HS-5 (cell line): ENCODE data around the gene CPNE6.
A peak's percentile ranks its signal among the peaks of the same experiment; 100 is the strongest.
"Not testable (repeated sequence)": the region's sequence is repeated elsewhere in the genome, so short reads cannot be mapped to it uniquely, and the experiment has no call there.

ENCODE experiments used
- DNase-seq: peaks from one replicate; pipeline ENCODE4 v3.0.0-alpha.2; 2012; ENCODE audit warnings: low read depth

Gene CPNE6

DNA sequence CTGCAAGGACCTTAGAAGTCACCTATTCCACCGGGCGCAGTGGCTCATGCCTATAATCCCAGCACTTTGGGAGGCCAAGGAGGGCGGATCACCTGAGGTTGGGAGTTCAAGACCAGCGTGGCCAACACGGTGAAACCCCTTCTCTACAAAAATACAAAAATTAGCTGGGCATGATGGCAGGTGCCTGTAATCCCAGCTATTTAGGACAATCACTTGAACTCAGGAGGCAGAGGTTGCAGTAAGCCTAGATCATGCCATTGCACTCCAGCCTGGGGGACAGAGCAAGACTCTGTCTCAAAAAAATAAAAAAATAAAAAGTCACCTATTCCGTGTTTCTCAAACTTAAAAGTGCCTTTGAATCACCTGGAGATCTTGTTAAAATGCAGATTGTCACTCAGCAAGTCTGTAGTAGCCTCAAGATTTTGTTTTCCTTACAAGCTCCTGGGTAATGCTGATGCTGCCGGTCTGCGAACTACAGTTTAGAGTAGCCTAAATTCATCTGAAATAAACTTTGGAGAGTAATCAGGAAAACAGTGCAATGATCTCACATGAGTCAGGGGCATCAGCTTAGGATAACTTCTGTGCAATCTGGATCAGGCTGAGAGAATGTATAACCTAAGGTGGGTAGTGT is 34.4 kb downstream of the CPNE6 start:
- DNase-seq = not testable (repeated sequence)

DNA sequence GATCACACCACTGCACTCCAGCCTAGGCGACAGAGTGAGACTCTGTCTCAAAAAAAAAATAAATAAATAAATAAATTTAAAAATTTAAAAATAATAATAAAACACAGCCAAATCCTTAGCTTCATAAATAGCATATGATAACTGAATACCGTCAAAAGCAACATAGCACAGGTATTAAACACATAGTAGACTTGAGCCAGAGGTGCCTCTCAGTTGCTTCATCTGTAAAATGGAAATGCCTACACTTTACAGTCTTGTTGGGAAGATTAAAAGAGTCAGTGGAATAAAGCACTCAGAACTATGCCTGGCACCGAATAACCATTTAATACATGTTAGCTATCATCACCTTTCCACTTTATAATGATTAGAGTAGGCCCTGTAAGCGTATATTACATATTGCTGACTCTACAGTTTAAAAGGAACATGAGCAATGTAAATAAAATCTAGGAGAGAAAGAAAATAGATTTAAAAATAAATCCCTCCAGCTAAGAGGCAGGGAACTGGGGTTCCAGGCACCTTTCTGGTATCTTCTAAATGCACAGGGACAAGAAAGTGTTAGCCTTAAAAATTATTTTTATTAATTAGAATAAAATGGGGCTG is 35.4 kb downstream of the CPNE6 start:
- no peak for DNase-seq

DNA sequence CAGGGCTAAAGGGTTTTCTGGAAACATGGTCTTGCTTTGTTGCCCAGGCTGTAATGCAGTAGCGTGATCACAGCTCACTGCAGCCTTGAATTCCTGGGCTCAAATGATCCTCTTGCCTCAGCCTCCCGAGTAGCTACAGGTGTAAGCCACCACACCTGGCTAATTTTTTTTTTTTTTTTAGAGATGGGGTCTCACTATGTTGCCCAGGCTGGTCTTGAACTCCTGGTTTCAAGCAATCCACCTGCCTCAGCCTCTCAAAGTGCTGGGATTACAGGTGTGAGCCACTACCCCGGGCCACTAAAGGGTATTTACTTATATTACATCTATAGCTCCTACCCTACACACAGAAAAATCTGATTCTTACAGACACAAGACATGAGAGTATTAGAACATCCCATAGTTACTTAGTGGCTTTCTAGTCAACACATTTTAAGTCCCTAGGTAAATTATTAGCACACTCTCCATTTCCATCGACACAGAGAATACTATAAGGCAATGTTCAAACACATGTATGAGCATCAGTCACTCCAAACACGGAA is 37.0 kb downstream of the CPNE6 start:
- DNase-seq = no peak

DNA sequence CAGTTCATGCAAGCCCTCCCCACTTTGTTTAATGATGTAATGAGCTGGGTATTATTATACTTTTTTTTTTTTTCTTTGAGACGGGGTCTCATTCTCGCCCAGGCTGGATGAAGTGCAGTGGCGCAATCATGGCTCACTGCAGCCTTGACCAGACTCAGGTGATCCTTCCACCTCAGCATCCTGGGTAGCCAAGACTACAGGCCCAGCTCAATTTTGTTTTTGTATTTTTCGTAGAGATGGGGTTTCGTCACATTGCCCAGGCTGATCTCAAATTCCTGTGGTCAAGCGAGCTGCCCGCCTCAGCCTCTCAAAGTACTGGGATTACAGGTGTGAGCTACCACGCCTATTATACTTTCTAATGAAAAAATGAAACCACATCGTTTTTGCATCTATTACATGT is 38.7 kb downstream of the CPNE6 start:
- DNase-seq = no peak

DNA sequence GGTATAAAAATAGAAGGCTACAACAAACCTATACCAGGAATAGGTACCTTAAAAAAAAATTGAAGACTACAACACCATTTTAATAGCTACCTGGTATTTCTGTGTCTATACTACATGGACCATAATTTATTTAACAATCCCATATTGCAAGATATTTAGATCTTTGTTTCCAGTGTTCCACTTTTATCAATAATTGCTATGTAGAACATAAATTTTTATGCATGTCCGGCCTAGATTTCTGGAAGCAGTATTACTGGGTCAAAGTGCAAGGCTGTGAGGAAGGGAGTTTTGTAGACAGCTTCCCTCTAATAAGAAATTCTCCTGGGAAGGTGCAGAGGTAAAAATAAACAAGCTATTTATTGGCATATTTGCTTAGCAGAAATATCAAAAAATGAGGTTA is 39.2 kb downstream of the CPNE6 start:
- no peak for DNase-seq

DNA sequence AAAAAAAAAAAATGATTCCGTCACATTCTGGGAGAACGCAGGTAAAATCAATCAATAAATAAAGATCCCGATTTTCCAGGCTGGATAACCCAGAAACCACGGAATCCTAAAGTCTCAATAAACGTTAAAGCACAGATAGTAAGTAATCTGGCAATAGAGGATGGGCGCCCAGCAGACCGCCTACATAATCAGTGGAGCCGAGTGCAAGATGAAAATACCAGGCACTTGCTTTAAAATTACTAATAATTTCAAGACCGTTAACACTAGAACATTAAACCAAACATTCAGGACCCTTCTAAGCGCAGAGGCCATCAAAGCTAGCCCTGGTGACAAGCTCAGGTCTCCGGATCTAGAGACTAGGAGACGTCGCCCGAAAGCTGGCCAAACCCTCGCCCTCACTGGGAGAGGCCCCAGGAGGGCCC is 42.0 kb downstream of the CPNE6 start:
- no peak for DNase-seq

DNA sequence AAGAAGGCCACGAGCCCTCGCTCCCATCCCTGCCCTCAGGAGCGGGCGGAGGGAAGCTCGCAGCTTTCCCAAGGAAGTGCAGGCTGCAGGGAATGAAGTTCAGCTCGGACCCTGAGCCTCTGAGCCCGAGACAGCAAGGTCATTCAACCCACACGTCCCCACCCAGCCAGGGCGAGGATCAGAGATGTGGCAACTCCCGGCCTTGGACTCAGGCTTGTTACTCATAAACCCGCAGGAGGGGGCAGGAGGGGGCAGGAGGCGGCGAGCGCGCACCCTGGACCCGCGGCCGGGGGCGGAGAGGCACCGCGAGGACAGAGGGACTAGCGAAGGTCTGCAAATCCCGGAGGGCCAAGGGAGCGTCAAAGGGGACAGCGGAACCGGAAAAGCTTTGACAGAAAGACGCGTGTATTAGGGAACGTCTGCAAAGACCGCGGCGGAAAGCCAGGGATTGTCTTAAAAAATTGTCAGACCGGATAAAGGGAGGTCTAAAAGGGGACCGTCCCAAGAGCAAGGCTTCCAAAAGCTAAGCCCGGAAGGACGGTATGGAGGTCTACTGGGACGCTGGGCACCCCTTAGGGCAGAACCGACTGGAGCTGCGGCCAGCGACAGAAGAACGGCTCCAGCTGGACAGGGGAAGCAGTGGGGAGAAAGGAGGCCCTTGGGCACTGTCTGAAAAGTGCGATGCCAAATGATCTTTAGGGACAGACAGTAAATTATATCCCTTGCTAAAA is 42.6 kb downstream of the CPNE6 start:
- DNase-seq = no peak

DNA sequence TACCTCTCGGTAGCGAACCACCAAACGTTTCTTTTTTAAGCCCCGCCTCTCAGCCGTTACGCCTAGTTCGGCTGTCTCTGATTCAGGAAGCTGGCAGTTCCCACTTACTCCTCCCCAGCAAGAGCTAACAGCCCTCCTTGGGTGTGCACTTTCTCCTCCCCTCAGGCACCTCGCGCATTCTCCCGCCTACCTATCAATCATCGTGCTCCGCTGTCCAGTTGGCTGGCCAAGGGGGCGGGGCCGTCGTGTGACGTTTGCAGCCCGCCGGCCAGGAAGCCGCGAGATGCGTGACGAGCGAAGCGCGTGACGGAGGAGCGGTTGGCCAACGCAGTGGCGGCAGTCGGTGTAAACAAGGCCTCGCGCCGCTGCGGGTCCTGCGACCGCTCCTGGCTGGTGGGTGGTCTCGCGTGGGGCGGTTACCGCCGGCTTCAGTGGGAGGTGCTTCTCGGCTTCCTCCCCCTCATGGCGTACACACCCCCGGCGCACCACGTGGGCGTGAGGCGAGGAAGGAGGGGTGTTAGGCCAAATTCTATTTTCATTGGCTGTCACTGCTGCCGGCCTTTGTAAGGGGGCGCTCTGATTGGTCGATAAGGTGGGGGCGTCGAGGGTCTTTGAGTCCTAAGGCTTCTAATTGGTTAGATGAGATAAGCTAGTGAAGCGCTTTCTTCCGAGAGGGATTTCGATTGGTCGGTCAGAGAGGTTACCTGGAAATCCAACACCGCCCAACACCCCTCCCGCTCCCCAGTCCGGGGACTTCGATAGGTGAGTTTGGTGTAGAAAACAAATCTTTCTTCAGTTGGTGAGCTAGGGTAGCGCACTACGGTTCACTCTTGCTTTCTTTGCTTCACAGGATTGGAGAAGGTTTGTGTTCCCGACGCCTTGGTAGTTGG is 43.4 kb downstream of the CPNE6 start, which contains the start of the genes DCAF11 and NRL:
TSS of gene DCAF11 (plus strand) at position 246 of the 890 bp plus-strand sequence. CDS start 818 bp downstream, outside the sequence.
TSS of gene NRL (minus strand) at position 418 of the 890 bp plus-strand sequence. CDS start 32,101 bp downstream, outside the sequence.
- peak; percentile 96 for DNase-seq

DNA sequence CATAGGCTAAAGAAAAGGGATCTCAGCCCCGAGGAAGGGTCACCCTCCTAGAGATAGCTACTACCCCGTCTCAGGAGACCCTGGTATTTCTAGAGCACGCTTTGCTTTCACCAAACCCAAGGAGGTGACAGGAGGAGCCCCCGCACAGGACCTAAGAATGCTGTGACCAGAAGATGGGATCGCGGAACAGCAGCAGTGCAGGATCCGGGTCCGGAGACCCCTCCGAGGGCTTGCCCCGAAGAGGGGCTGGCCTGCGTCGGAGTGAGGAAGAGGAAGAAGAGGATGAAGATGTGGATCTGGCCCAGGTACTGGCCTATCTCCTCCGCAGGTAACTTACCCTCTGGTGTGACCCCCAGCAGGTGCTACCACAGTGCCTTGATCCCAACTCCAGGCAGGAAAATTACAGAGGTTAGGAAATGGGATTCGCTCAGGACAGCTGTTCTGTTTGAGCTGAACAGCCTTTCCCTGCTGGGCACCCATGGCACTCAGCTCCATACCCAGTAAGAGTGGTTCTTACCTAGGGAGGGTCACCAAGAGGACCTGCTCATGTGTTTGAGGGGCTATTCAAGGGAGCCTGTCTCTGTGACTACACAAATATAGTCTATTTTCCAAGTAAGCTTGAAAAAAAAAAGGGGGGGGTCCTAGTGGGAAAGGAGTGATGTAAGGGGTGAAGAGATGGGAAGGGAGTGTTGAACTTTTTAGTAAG is 44.2 kb downstream of the CPNE6 start:
- no peak for DNase-seq

DNA sequence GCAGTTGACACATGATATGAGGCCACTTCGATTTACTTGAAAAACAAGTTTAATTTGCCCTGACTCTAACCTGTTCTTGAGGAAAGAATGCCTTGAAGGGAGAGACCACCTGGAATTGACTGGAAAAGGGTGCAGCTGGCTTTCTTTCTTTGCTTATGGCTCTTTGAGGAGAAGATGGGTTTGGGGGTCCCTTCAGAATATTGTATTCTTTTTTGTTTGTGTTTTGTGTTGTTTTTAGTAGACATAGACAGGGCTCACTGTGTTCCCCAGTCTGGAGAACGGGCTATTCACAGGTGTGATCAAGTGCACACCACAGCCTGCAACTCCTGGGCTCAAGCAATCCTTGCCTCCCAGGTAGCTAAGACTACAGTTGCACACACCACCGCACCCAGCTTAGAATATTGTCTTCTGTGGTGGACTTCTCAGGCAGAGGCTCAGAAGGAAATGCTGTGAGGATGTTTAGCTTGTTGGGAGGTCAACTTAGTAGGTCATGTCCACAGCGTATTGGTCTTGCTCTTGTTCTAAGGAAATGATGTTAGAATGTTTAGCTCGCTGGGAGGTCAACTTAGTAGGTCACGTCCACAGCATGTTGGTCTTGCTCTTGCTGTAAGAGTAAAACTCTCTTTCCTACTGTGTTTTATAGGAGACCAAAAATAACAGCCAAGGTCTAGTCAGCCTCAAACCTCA is 44.9 kb downstream of the CPNE6 start:
- no peak for DNase-seq

DNA sequence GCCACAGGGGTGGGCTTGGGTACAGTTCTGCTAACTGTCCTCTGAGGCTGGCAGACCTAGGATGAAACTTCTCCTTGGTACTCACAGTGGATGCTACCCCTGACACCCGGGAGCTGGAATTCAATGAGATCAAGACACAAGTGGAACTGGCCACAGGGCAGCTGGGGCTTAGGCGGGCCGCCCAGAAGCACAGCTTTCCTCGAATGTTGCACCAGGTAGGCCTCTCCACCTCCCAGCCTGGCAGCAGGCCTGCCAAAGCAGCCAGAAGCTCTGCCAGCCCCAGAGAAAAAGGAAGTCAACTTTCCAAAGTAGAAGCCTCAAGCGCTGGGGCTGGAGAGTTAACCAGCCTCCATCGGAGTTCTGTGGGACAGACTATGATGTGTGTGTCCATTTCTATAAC is 45.8 kb downstream of the CPNE6 start:
- no peak for DNase-seq

DNA sequence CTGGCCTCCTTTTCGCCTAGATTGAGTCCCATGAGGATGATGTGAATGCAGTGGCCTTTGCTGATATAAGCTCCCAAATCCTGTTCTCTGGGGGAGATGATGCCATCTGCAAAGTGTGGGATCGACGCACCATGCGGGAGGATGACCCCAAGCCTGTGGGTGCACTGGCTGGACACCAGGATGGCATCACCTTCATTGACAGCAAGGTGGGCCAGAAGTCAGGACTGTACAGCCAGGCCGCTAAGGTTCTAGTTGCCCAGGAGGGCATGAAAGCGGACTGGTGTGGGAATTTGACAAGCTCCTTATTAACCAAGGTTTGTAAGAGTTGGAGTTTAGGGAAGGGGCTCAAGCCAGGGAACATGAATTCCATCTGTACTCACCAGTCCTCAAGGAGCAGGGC is 48.3 kb downstream of the CPNE6 start:
- DNase-seq = no peak

DNA sequence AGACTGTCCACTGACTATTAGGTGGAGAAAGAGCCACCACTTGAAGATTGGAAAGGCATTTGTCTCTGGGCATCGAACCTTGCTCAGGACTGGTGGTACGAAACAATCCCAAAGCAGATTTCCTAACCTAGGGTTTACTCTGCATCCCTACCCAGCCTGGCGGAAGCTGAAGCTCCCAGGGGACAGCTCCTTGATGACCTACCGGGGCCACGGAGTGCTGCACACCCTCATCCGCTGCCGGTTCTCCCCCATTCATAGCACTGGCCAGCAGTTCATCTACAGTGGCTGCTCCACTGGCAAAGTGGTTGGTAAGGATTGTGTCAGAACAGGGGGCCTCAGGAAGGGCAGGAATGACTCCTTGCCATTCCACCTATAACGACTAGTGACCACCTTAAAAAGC is 49.8 kb downstream of the CPNE6 start:
- DNase-seq = no peak

DNA sequence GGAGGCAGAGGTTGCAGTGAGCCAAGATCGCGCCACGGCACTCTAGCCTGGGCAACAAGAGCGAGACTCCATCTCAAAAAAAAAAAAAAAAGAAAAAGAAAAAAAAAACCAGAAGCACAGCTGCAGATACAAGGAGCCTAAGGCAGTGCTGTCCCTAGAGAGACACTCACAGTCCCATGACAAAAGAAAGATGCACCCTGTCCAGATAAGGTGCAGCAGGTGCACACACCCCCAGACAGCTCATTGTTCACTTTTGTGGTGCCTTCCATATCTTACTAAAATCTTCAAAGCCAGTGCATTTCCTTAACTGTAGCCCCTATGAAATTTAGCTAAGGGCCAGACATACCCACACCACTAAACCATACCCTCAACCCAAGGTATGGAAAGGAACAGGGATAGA is 51.1 kb downstream of the CPNE6 start:
- no peak for DNase-seq

DNA sequence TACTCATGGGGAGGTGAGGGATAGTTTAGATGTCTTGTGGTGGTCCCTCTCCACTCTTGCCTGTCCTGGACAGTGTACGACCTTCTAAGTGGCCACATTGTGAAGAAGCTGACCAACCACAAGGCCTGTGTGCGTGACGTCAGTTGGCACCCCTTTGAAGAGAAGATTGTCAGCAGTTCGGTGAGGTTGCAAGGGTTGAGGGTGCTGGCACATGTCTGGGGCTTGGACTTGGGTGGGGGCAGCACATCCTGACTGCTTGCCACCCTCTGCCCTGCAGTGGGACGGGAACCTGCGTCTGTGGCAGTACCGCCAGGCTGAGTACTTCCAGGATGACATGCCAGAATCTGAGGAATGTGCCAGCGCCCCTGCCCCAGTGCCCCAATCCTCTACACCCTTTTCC is 51.5 kb downstream of the CPNE6 start:
- DNase-seq = no peak

DNA sequence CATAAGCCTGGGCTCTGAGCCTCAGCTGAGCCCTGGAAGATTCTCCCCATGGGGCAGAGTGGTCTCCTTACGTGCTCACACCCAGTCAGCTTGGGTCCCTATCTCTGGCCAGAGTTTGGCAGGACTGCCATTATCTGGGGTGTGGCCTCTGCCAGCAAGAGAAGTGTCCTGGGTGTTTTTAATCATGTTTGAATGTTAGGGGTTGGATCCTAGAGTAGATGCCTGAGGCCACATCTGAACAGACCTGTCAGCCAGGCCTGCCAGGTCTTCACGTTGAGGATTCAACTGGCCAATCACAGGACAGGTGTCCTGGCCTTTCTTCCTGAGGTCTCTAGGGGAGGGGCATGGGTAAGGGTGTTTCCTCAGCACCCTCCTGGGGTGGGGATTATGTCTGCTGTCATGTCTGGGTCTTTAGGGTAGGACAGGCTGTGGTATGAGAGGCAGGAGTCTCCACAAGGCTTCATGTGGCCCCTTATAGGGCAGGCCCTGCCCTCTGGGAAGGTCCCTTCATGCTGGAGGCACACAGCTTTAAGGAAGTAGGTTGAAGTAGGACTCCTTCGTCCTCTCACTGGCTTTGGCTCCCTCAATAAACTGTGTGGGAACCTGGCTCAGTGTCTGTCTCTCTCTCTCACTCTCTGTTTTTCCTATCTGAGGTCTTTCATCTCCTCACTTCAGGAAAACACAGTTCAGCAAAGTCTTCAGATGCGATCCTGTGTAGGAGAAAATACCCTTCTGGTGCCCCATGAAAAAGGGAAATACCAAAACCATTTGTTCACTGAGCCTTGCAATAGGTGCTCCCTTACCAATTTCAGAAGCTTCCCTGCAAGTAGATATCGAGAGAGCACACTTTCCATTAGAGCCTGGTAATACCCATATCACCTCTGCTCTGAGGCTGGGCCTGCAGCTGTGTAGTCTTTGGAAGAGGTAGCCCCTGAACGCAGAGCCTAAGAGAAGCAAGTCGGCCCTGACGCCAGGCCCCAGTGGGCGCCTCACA is 52.4 kb downstream of the CPNE6 start:
- no peak for DNase-seq

DNA sequence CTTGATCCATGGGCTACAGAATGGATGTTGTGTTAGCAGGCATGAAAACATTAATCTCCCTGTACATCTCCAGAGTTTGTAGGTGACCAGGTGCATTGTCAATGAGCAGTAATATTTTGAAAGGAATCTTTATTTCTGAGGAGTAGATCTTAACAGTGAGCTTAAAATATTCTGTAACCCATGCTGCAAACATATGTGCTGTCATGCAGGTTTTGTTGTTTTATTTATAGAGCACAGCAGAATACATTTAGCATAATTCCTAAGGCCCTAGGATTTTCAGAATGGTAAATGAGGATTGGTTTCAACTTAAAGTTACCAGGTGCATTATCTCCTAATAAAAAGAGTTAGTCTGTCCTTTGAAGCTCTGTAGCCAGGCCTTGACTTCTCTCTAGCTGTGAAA is 55.6 kb downstream of the CPNE6 start:
- no peak for DNase-seq

DNA sequence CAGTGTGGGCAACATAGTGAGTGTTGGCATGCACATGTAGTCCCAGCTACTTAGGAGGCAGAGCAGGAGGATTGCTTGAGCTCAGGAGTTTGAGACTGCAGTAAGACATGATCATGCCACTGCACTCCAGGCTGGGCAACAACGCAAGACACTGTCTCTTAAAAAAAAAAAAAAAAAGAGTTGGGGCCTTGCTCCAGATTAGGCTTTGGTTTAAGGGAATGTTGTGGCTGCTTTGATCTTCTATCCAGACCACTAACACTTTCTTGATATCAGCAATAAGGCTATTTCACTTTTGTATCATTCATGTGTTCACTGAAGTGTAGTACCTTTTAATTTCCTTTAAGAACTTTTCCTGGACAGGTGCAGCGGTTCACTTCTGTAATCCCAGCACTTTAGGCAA is 56.3 kb downstream of the CPNE6 start:
- no peak for DNase-seq
